A549 (cell line): ENCODE data around the gene AXDND1. TPM values are rescaled to one million over a fixed set of nuclear protein-coding genes. Genes with fewer than 3 reads are reported as not detected.

Experiments
- ATAC-seq, 2 experiments: fragments of 200-7000 bp in 1 of 2; fragments of >200 bp in 1 of 2; cut with Nextera tagmentation in 1 of 2; cut with Tn5 transposase in 1 of 2; 3 replicates each; pipeline versions ENCODE4 v1.8.0 to v1.9.1; 2018 to 2020; ENCODE audit warnings: mild to moderate bottlenecking in 1 of 2, moderate library complexity in 1 of 2
- CTCF ChIA-PET: fragments of 300-600 bp; sonication (Branson Sonifier 250); formaldehyde crosslinking; extraction: SDS; loops from one replicate; lab custom pipeline; 2021; ENCODE audit warnings: antibody characterized with exemption, inconsistent platforms; lab: Yijun Ruan, JAX
- POLR2A ChIA-PET: fragments of 350-600 bp; formaldehyde crosslinking; extraction: SDS; loops from one replicate; lab custom pipeline; 2021; ENCODE audit warnings: antibody characterized with exemption, inconsistent platforms; lab: Yijun Ruan, JAX
- DNase-seq, 2 experiments: peaks; one replicate each; pipeline versions ENCODE4 v3.0.0 to v3.0.0-alpha.2; 2011 to 2016; ENCODE audit warnings: low read depth in 1 of 2, low spot score in 1 of 2
- FAIRE-seq: peaks from 2 replicates; lab custom pipeline; 2011; peaks lifted over from hg19 to GRCh38; lab: Jason Lieb, UNC
- H3K27ac ChIP-seq, 2 experiments: fragments of >200 bp; sonication (Bioruptor Twin); formaldehyde crosslinking; 3 replicates each; pipeline ENCODE4 v1.5.1; 2016 to 2017
- H3K4me1 ChIP-seq: fragments of >200 bp; sonication (Bioruptor Twin); formaldehyde crosslinking; 3 replicates; pipeline ENCODE4 v1.6.1; 2016
- H3K4me2 ChIP-seq: fragments of >200 bp; sonication (Bioruptor Twin); formaldehyde crosslinking; 3 replicates; pipeline ENCODE4 v1.6.1; 2016
- H3K4me3 ChIP-seq: fragments of >200 bp; sonication (Bioruptor Twin); formaldehyde crosslinking; 3 replicates; pipeline ENCODE4 v1.5.1; 2016
- H3K9me3 ChIP-seq: fragments of >200 bp; sonication (Bioruptor Twin); formaldehyde crosslinking; 3 replicates; pipeline ENCODE4 v1.6.1; 2016
- CBX2 ChIP-seq: fragments of 200-600 bp; sonication (generic); IDR thresholded peaks from 2 replicates; pipeline ENCODE4 v1.6.1; 2016; ENCODE audit warnings: low read depth, mild to moderate bottlenecking, borderline replicate concordance
- CHD2 ChIP-seq: fragments of 150-350 bp; IDR thresholded peaks from 2 replicates; pipeline ENCODE4 v1.6.1; 2014; ENCODE audit warnings: low read length; ENCODE audit not compliant: partially characterized antibody
- EHMT2 ChIP-seq: fragments of 200-600 bp; sonication (generic); IDR thresholded peaks from 2 replicates; pipeline ENCODE4 v1.6.1; 2016; ENCODE audit warnings: antibody characterized with exemption, low read depth, mild to moderate bottlenecking, moderate library complexity
- ESRRA ChIP-seq: fragments of 150-350 bp; IDR thresholded peaks from 2 replicates; pipeline ENCODE4 v1.6.1; 2014; ENCODE audit warnings: mild to moderate bottlenecking, low read length, borderline replicate concordance
- FOSB ChIP-seq: fragments of 250-450 bp; sonication (Bioruptor Pico); IDR thresholded peaks from 2 replicates; pipeline ENCODE4 v1.5.0; 2020; ENCODE audit warnings: mild to moderate bottlenecking, moderate library complexity
- FOXS1 ChIP-seq: fragments of 250-450 bp; sonication (Bioruptor Pico); IDR thresholded peaks from 2 replicates; pipeline ENCODE4 v1.5.0; 2020; ENCODE audit warnings: mild to moderate bottlenecking, moderate library complexity
- GATA3 ChIP-seq: IDR thresholded peaks from 2 replicates; pipeline ENCODE4 v1.6.1; 2012; ENCODE audit warnings: borderline replicate concordance
- HOXA7 ChIP-seq: fragments of 250-450 bp; sonication (Bioruptor Pico); IDR thresholded peaks from 2 replicates; pipeline ENCODE4 v1.5.0; 2020; ENCODE audit warnings: mild to moderate bottlenecking, moderate library complexity
- HOXB5 ChIP-seq: fragments of 250-450 bp; sonication (Bioruptor Pico); IDR thresholded peaks from 2 replicates; pipeline ENCODE4 v1.5.0; 2020; ENCODE audit warnings: mild to moderate bottlenecking, moderate library complexity
- JUN ChIP-seq, 2 experiments: fragments of >200 bp; sonication (Bioruptor Twin); formaldehyde crosslinking; IDR thresholded peaks; 2 replicates in 1 of 2; 3 replicates in 1 of 2; pipeline ENCODE4 v1.6.1; 2016 to 2017
- NFE2L2 ChIP-seq: fragments of 150-350 bp; conservative IDR thresholded peaks from 2 replicates; pipeline ENCODE4 v1.6.1; 2014; ENCODE audit warnings: low read length
- PBX3 ChIP-seq: IDR thresholded peaks from 2 replicates; pipeline ENCODE4 v1.6.1; 2012
- PHF8 ChIP-seq: fragments of 200-600 bp; sonication (generic); IDR thresholded peaks from 2 replicates; pipeline ENCODE4 v1.6.1; 2016; ENCODE audit warnings: low read depth, mild to moderate bottlenecking, antibody characterized with exemption, moderate library complexity, borderline replicate concordance
- RCOR1 ChIP-seq: fragments of 150-350 bp; IDR thresholded peaks from 2 replicates; pipeline ENCODE4 v1.6.1; 2014; ENCODE audit warnings: antibody characterized with exemption, low read length, low read depth
- REST ChIP-seq: fragments of 200-600 bp; sonication (generic); IDR thresholded peaks from 2 replicates; pipeline ENCODE4 v1.6.1; 2016; ENCODE audit warnings: antibody characterized with exemption, mild to moderate bottlenecking, moderate library complexity
- RFX5 ChIP-seq: fragments of 450-650 bp; IDR thresholded peaks from 2 replicates; pipeline ENCODE4 v1.7.1; 2014; ENCODE audit warnings: antibody characterized with exemption, mild to moderate bottlenecking, moderate library complexity
- SREBF2 ChIP-seq: fragments of 450-650 bp; IDR thresholded peaks from 2 replicates; pipeline ENCODE4 v1.6.1; 2014; ENCODE audit warnings: mild to moderate bottlenecking, moderate library complexity
- ZSCAN20 ChIP-seq: fragments of 250-450 bp; sonication (Bioruptor Pico); IDR thresholded peaks from 2 replicates; pipeline ENCODE4 v1.8.0; 2022; ENCODE audit warnings: mild to moderate bottlenecking, moderate library complexity
- WGBS: methylation state at CpG from one replicate; pipeline ENCODE4 v1.1.6; 2017; ENCODE audit errors: missing lambda C conversion rate; 5-methylcytosine and 5-hydroxymethylcytosine counted together
- polyA plus RNA-seq, 4 experiments: library from polyadenylated mRNA; depleted of rRNA in 3 of 4; stranded (reverse); fragments of >200 nt; fragmentation: RNase III in 1 of 4; extraction: RNeasy Plus Mini Kit Qiagen cat#74134 plus additional on column Dnase treatment in 1 of 4; gene quantifications; 2 replicates in 3 of 4; 3 replicates in 1 of 4; pipeline ENCODE4 v1.2.3, GENCODE V29; 2011 to 2017

AXDND1 gene
- polyA plus RNA-seq, 2 of the 4 experiments (the other 2 are of a cell fraction) = 0.30 to 0.71 TPM

GRCh38 chr1:179372160-179372559, 6.4 kb downstream of the AXDND1 start (continued):
- no peak for TF ChIP-seq REST
- TF ChIP-seq RFX5 = no peak
- no peak for TF ChIP-seq NFE2L2
- TF ChIP-seq RCOR1 = no peak
- TF ChIP-seq ESRRA = no peak
- no peak for TF ChIP-seq PBX3
- no peak for TF ChIP-seq JUN (IDR thresholded peaks at IDR 0.05)
- no peak for TF ChIP-seq HOXA7 (CRISPR knock-in tag)

- H3K27ac ChIP-seq = no peak overlapping the region
- H3K4me3 ChIP-seq = no peak overlapping the region
- 73% methylated on average over 6 of the region's 6 CpGs for WGBS
- TF ChIP-seq SREBF2 (no peak), PHF8 (no peak), REST (no peak), CBX2 (no peak), ZSCAN20 (CRISPR knock-in tag) (no peak), GATA3 (no peak), FOSB (no peak), HOXB5 (CRISPR knock-in tag) (no peak), ESRRA (no peak), EHMT2 (no peak), CHD2 (no peak)
- TF ChIP-seq, all 56 proteins: peak for 0
- no peak for ATAC-seq
- DNase-seq = no peak
- no peaks in the 10 kb centered on the region for H3K9me3 ChIP-seq
- ChIA-PET POLR2A (no interaction called here), CTCF (no interaction called here)
- H3K4me1 ChIP-seq = no peaks in the 10 kb centered on the region
- no peak overlapping the region for H3K4me2 ChIP-seq
- no peak for FAIRE-seq
Measured at GRCh38 chr1:179376223-179376622, 10.5 kb downstream of the AXDND1 start.

- H3K4me1 ChIP-seq = peaks cover 5% of the 10 kb centered on the region; the same call in 1 of the 3 replicates
- POLR2A ChIA-PET = no interaction called here
- CTCF ChIA-PET = interaction anchor here (1.4 kb wide), 1 partner anchor 10 kb away, joined by 3 read pairs; no protein-coding TSS in a partner anchor
Measured at GRCh38 chr1:179380299-179380698, 14.5 kb downstream of the AXDND1 start.

More at GRCh38 chr1:179380299-179380698, 14.5 kb downstream of the AXDND1 start:
- FAIRE-seq (no peak), DNase-seq (no peak), ATAC-seq (no peak)
- no peak for TF ChIP-seq FOXS1 (CRISPR knock-in tag)
- H3K4me3 ChIP-seq = no peak overlapping the region
- no peak overlapping the region for H3K4me2 ChIP-seq
- H3K9me3 ChIP-seq = no peaks in the 10 kb centered on the region
- no peak overlapping the region for H3K27ac ChIP-seq
